Lung (tissue), 12 donors: ENCODE data around the gene CIC. TPM values are rescaled to one million over a fixed set of nuclear protein-coding genes. Genes with fewer than 3 reads are reported as not detected.

Experiments
- ATAC-seq: fragments of 200-7000 bp; cut with Tn5 transposase; one replicate; pipeline ENCODE4 v1.9.1; 2020; ENCODE audit warnings: moderate number of reproducible peaks; ENCODE audit not compliant: insufficient read depth, low FRiP score
- DNase-seq, 3 donors: peaks; one replicate each; pipeline ENCODE4 v3.0.0-alpha.2; 2013 to 2017
- H3K27ac ChIP-seq, 2 donors: one replicate each; pipeline ENCODE4 v1.5.1; 2013; ENCODE audit warnings: mild to moderate bottlenecking in 2 of 2, moderate library complexity in 2 of 2, control low read depth in 1 of 2, inconsistent platforms in 1 of 2, low read depth in 1 of 2, low read length in 1 of 2
- H3K27me3 ChIP-seq, 3 donors: one replicate each; pipeline ENCODE4 v1.5.1; 2013; ENCODE audit warnings: low read length in 2 of 3; ENCODE audit not compliant: control insufficient read depth in 3 of 3, insufficient read depth in 3 of 3
- H3K36me3 ChIP-seq, 4 donors: one replicate each; pipeline ENCODE4 v1.5.1; 2013; ENCODE audit warnings: low read length in 4 of 4, mild to moderate bottlenecking in 1 of 4, moderate library complexity in 1 of 4; ENCODE audit not compliant: control insufficient read depth in 4 of 4, insufficient read depth in 4 of 4
- H3K4me1 ChIP-seq, 5 donors: one replicate each; pipeline ENCODE4 v1.5.1; 2013; ENCODE audit warnings: low read length in 5 of 5, mild to moderate bottlenecking in 2 of 5, moderate library complexity in 1 of 5; ENCODE audit not compliant: control insufficient read depth in 5 of 5, insufficient read depth in 5 of 5
- H3K4me3 ChIP-seq: one replicate; pipeline ENCODE4 v1.5.1; 2013; ENCODE audit warnings: mild to moderate bottlenecking, control low read depth, moderate library complexity
- H3K9ac ChIP-seq, 2 donors: one replicate each; pipeline ENCODE4 v1.5.1; 2013; ENCODE audit warnings: low read length in 2 of 2, control low read depth in 1 of 2; ENCODE audit not compliant: insufficient read depth in 1 of 2
- H3K9me3 ChIP-seq, 4 donors: one replicate each; pipeline ENCODE4 v1.5.1; 2013; ENCODE audit warnings: low read length in 3 of 4, mild to moderate bottlenecking in 1 of 4, moderate library complexity in 1 of 4; ENCODE audit not compliant: control insufficient read depth in 4 of 4, insufficient read depth in 3 of 4
- CTCF ChIP-seq: IDR thresholded peaks from 2 replicates; pipeline ENCODE4 v1.5.1; 2012; ENCODE audit warnings: mild to moderate bottlenecking; ENCODE audit errors: control extremely low read depth, extremely low read depth
- WGBS, 2 donors: extraction: QIAGEN DNeasy Blood & Tissue Kit; methylation state at CpG; one replicate each; pipeline ENCODE4 v1.1.7; 2013; 5-methylcytosine and 5-hydroxymethylcytosine counted together
- polyA plus RNA-seq, 2 donors: library from polyadenylated mRNA; stranded (reverse); fragments of 200-250 nt; gene quantifications; one replicate each; pipeline ENCODE4 v1.2.1, GENCODE V29; 2013
- total RNA-seq, 2 donors: library from RNA; depleted of rRNA in 1 of 2; stranded (reverse); fragments of >200 nt in 1 of 2; gene quantifications; one replicate each; pipeline ENCODE4 v1.2.1, GENCODE V29; 2014 to 2021
- donor health status: control.
- donor health status: control.
- donor health status: Bipolar disorder and iron deficiency.
- donor health status: healthy.
- donor health status: DM: yes; HTN: yes; CAD: no.

The CIC gene
- total and polyA plus RNA-seq, 4 donors = 31.2 to 84.5 (median 40.6) TPM

GRCh38 chr19:42247640-42248199 lies 21.3 kb upstream of the CIC start:
- H3K4me1 ChIP-seq = peaks cover 12 to 49% (median 23%) of the 10 kb centered on the region in 5 donors
- WGBS, 2 donors = 93% methylated on average over 6 of the region's 6 CpGs

GRCh38 chr19:42248270-42249148 lies 20.5 kb upstream of the CIC start:
- H3K27ac ChIP-seq = no peak overlapping the region
- peaks cover 12 to 50% (median 25%) of the 10 kb centered on the region in 5 donors for H3K4me1 ChIP-seq
- no peaks in the 10 kb centered on the region for H3K9me3 ChIP-seq
- no peak for TF ChIP-seq CTCF
- H3K27me3 ChIP-seq = no peaks in the 10 kb centered on the region
- H3K36me3 ChIP-seq = peaks cover 7 to 19% (median 16%) of the 10 kb centered on the region in 4 donors
- 90 to 95% methylated on average over 33 to 41 of the region's 41 CpGs for WGBS, 2 donors
- no peak for DNase-seq
- H3K4me3 ChIP-seq = no peak overlapping the region
- ATAC-seq = no peak
- H3K9ac ChIP-seq = no peak overlapping the region

More at GRCh38 chr19:42247640-42248199, 21.3 kb upstream of the CIC start:
- Histone ChIP-seq H3K27ac (no peak overlapping the region), H3K4me3 (no peak overlapping the region), H3K27me3 (no peaks in the 10 kb centered on the region), H3K36me3 (peaks cover 7 to 19% (median 16%) of the 10 kb centered on the region in 4 donors), H3K9ac (no peak overlapping the region), H3K9me3 (no peaks in the 10 kb centered on the region)
- ATAC-seq (no peak), DNase-seq (no peak)
- no peak for TF ChIP-seq CTCF

DNA sequence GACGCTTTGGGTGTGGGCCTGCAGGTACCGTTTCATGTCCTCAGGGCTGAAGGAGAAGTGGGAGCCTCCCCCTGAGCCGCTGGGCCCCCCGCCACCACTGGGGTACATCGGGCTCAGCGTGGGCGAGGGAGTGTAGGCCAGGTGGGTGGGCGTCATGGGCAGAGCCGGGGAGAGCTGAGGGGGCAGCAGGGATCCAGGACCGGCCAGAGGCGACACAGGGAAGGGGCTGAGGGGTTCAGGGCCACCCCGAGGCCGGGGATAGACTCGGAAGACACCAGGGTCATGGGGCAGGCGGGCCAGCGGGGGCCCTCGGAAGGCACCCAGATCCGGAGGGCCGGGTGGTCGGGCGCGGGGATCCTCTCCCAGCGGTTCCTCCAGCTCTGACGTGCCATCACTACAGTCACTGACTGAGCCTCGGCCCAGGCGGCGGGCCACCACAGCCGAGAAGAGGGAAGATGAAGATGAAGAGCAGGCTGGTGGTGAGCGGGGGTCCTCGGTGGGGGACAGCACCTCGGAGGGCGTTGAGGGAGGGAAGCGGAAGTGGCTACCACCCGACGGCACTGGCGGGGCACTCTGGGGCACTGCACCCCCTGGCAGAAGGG lies 19.8 kb upstream of the CIC start:
- H3K9me3 ChIP-seq = no peaks in the 10 kb centered on the region
- peaks cover 7 to 19% (median 16%) of the 10 kb centered on the region in 4 donors for H3K36me3 ChIP-seq
- H3K27me3 ChIP-seq = no peaks in the 10 kb centered on the region
- H3K27ac ChIP-seq = no peak overlapping the region
- TF ChIP-seq CTCF = no peak
- peaks cover 12 to 43% (median 25%) of the 10 kb centered on the region in 5 donors for H3K4me1 ChIP-seq
- H3K9ac ChIP-seq = no peak overlapping the region
- no peak for DNase-seq
- ATAC-seq = no peak
- no peak overlapping the region for H3K4me3 ChIP-seq
- WGBS, 2 donors = 85 to 88% methylated on average over 35 to 36 of the region's 36 CpGs
